Diencephalon (tissue), 1 donor: ENCODE data around the gene KIFC3. TPM values are rescaled to one million over a fixed set of nuclear protein-coding genes. Genes with fewer than 3 reads are reported as not detected.

Experiments used
- small RNA-seq: library from RNA; depleted of rRNA; stranded (forward); fragments of <200 nt; gene quantifications from one replicate; pipeline ENCODE3, GENCODE V24; 2014
- total RNA-seq: library from RNA; depleted of rRNA; stranded (reverse); fragments of >200 nt; gene quantifications from one replicate; pipeline ENCODE4 v1.2.3, GENCODE V29; 2014

KIFC3 gene, protein sequence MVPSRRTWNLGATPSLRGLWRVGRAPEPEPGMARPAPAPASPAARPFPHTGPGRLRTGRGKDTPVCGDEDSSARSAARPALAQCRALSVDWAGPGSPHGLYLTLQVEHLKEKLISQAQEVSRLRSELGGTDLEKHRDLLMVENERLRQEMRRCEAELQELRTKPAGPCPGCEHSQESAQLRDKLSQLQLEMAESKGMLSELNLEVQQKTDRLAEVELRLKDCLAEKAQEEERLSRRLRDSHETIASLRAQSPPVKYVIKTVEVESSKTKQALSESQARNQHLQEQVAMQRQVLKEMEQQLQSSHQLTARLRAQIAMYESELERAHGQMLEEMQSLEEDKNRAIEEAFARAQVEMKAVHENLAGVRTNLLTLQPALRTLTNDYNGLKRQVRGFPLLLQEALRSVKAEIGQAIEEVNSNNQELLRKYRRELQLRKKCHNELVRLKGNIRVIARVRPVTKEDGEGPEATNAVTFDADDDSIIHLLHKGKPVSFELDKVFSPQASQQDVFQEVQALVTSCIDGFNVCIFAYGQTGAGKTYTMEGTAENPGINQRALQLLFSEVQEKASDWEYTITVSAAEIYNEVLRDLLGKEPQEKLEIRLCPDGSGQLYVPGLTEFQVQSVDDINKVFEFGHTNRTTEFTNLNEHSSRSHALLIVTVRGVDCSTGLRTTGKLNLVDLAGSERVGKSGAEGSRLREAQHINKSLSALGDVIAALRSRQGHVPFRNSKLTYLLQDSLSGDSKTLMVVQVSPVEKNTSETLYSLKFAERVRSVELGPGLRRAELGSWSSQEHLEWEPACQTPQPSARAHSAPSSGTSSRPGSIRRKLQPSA
- 31.4 TPM for total RNA-seq

DNA sequence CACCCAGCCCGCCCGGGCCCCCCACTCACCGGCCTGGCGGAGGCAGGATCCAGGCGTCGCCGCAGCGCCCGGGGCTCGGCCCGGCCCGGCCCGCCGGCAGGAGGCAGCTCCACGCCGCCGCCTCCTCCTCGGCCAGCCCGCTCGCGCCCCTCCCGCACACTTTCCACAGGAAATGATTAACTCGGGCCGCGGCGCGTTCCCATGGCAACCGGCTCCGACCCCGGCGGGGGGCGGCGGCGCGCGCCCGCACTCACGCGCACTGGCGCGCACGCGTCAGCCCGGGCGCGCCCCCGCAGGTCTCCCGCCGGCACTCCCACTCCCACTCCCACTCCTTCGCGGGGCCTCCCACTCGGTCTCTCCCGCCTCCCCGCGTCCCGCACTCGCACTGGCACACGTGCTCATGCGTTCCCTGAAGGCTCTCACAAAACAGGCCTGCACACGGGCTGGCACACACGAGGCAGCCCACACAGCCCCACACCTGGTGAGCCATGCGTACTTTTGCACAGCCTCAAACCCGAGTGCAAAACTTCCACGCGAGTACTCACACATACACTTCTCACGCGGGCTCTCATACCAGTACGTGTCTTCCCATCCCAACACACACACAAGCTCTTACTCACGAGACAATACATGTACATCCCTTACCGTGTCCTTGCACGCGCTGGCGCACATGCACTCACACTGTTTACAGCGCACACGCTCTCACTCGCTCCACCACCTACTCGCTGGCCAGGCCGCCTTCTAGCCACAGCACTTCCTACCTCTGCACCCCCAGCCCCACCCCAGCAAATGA lies at the start of gene KIFC3:
Gene KIFC3, minus strand, starts transcription at position 151 of the 793 bp plus-strand sequence. CDS start 4,248 bp downstream, outside the sequence.

GRCh38 chr16:57735755-57736418 lies 66.4 kb downstream of the KIFC3 start, which contains the start of gene KATNB1:
KATNB1 (plus strand) TSS chr16:57735770; CDS start chr16:57737244, 1,474 bp downstream.

Small RNA genes within 50 kb of the gene (small RNA-seq; reads per million reads assigned to genes)
- gene MIR6772: 1.2 reads per million, percentile 80 among the genes with 10 or more reads in this experiment
- not detected for gene RNU6-20P

Other genes starting within 250 kb of the KIFC3 start
- gene ADGRG1, start 173.9 kb downstream of the KIFC3 start, total RNA-seq: 94.8 TPM
- 0.23 TPM for gene ADGRG3, start 134.2 kb downstream of the KIFC3 start, total RNA-seq
- 3.0 TPM for gene DRC7, start 107.7 kb downstream of the KIFC3 start, total RNA-seq
- 42.4 TPM for gene KATNB1, start 66.7 kb downstream of the KIFC3 start, total RNA-seq
- 21.9 TPM for gene CNGB1, start 168.6 kb upstream of the KIFC3 start, total RNA-seq
- 8.1 TPM for gene ZNF319, start 198.2 kb upstream of the KIFC3 start, total RNA-seq
- 11.3 TPM for gene USB1, start 198.9 kb upstream of the KIFC3 start, total RNA-seq
- 19.4 TPM for gene MMP15, start 223.3 kb upstream of the KIFC3 start, total RNA-seq